ENCODE results near the gene RAB31. TPM values are rescaled to one million over a fixed set of nuclear protein-coding genes. Genes with fewer than 3 reads are reported as not detected.

The RAB31 gene
- polyA plus RNA-seq, 1 donor (not counting 4 experiments of a cell fraction or from before 2014, with no cell fraction given), result 47.0 TPM

GRCh38 chr18:9871244-9871746 lies 163.2 kb downstream of the RAB31 start:
- H3K4me1 ChIP-seq (ENCODE audit: control insufficient read depth, extremely low read depth, insufficient read depth, low read length), result peaks cover 30% of the 10 kb centered on the region
- no peaks in the 10 kb centered on the region for H4K20me1 ChIP-seq (ENCODE audit: control insufficient read depth, extremely low read depth, insufficient read depth, low read length)
- FAIRE-seq, result no peak
- no peak overlapping the region for H3K9ac ChIP-seq (ENCODE audit: control insufficient read depth, extremely low read depth, insufficient read depth, low read length)
- no peaks in the 10 kb centered on the region for H3K9me1 ChIP-seq (ENCODE audit: control insufficient read depth, extremely low read depth, insufficient read depth, low read length)
- H3K9me3 ChIP-seq (ENCODE audit: control insufficient read depth, low read depth, low read length), result peaks cover under 1% of the 10 kb centered on the region
- no peaks in the 10 kb centered on the region for H3K27me3 ChIP-seq (ENCODE audit: control insufficient read depth, extremely low read depth, insufficient read depth, low read length)
- dilution Hi-C loops (cut with MboI; ENCODE audit: extremely low pct_ligation_motif_present, low sequenced_read_pairs), result no loop called here
- H3K27ac ChIP-seq (ENCODE audit: control insufficient read depth, insufficient read depth, low read length), result no peak overlapping the region
- H3K4me2 ChIP-seq (ENCODE audit: control insufficient read depth, extremely low read depth, insufficient read depth, low read depth, low read length), result no peak overlapping the region
- H2AFZ ChIP-seq (ENCODE audit: control insufficient read depth, low read length), result no peak overlapping the region
- TF ChIP-seq EZH2 (IDR thresholded peaks at IDR 0.05; ENCODE audit: low read length), result no peak
- TF ChIP-seq, protein P1, sequence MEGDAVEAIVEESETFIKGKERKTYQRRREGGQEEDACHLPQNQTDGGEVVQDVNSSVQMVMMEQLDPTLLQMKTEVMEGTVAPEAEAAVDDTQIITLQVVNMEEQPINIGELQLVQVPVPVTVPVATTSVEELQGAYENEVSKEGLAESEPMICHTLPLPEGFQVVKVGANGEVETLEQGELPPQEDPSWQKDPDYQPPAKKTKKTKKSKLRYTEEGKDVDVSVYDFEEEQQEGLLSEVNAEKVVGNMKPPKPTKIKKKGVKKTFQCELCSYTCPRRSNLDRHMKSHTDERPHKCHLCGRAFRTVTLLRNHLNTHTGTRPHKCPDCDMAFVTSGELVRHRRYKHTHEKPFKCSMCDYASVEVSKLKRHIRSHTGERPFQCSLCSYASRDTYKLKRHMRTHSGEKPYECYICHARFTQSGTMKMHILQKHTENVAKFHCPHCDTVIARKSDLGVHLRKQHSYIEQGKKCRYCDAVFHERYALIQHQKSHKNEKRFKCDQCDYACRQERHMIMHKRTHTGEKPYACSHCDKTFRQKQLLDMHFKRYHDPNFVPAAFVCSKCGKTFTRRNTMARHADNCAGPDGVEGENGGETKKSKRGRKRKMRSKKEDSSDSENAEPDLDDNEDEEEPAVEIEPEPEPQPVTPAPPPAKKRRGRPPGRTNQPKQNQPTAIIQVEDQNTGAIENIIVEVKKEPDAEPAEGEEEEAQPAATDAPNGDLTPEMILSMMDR (optimal IDR thresholded peaks at IDR 0.05 in 1 of 3, IDR thresholded peaks at IDR 0.05 in 1 of 3, conservative IDR thresholded peaks at IDR 0.05 in 1 of 3; ENCODE audit: extremely low read depth in 1 of 3, insufficient read depth in 2 of 3, low read length in 3 of 3), result no peak
- H3K4me3 ChIP-seq (ENCODE audit: control insufficient read depth in 2 of 3, extremely low read depth in 1 of 3, insufficient read depth in 2 of 3, low read depth in 1 of 3, low read length in 3 of 3), result no peak overlapping the region
- DNase-seq (ENCODE audit: low read depth, low spot score), result no peak
- no peaks in the 10 kb centered on the region for H3K36me3 ChIP-seq (ENCODE audit: control insufficient read depth in 2 of 2, extremely low read depth in 1 of 2, insufficient read depth in 2 of 2, low read length in 2 of 2)
- H3K79me2 ChIP-seq (ENCODE audit: control insufficient read depth, insufficient read depth, low read length), result no peaks in the 10 kb centered on the region

GRCh38 chr18:9872823-9873222 lies 164.7 kb downstream of the RAB31 start:
- H3K9me3 ChIP-seq (ENCODE audit: control insufficient read depth, low read depth, low read length), result no peaks in the 10 kb centered on the region
- no peaks in the 10 kb centered on the region for H3K9me1 ChIP-seq (ENCODE audit: control insufficient read depth, extremely low read depth, insufficient read depth, low read length)
- dilution Hi-C loops (cut with MboI; ENCODE audit: extremely low pct_ligation_motif_present, low sequenced_read_pairs), result no loop called here
- TF ChIP-seq, protein P1 (optimal IDR thresholded peaks at IDR 0.05 in 1 of 3, IDR thresholded peaks at IDR 0.05 in 1 of 3, conservative IDR thresholded peaks at IDR 0.05 in 1 of 3; ENCODE audit: extremely low read depth in 1 of 3, insufficient read depth in 2 of 3, low read length in 3 of 3), result no peak
- TF ChIP-seq EZH2 (IDR thresholded peaks at IDR 0.05; ENCODE audit: low read length), result no peak
- H3K9ac ChIP-seq (ENCODE audit: control insufficient read depth, extremely low read depth, insufficient read depth, low read length), result no peak overlapping the region
- H2AFZ ChIP-seq (ENCODE audit: control insufficient read depth, low read length), result no peak overlapping the region
- H3K4me2 ChIP-seq (ENCODE audit: control insufficient read depth, extremely low read depth, insufficient read depth, low read depth, low read length), result no peak overlapping the region
- H4K20me1 ChIP-seq (ENCODE audit: control insufficient read depth, extremely low read depth, insufficient read depth, low read length), result no peaks in the 10 kb centered on the region
- H3K27ac ChIP-seq (ENCODE audit: control insufficient read depth, insufficient read depth, low read length), result no peak overlapping the region
- H3K4me3 ChIP-seq (ENCODE audit: control insufficient read depth in 2 of 3, extremely low read depth in 1 of 3, insufficient read depth in 2 of 3, low read depth in 1 of 3, low read length in 3 of 3), result no peak overlapping the region
- no peaks in the 10 kb centered on the region for H3K27me3 ChIP-seq (ENCODE audit: control insufficient read depth, extremely low read depth, insufficient read depth, low read length)
- no peaks in the 10 kb centered on the region for H3K36me3 ChIP-seq (ENCODE audit: control insufficient read depth in 2 of 2, extremely low read depth in 1 of 2, insufficient read depth in 2 of 2, low read length in 2 of 2)
- no peaks in the 10 kb centered on the region for H3K79me2 ChIP-seq (ENCODE audit: control insufficient read depth, insufficient read depth, low read length)
- DNase-seq (ENCODE audit: low read depth, low spot score) (no peak), FAIRE-seq (no peak)
- peaks cover 45% of the 10 kb centered on the region for H3K4me1 ChIP-seq (ENCODE audit: control insufficient read depth, extremely low read depth, insufficient read depth, low read length)

Measured in keratinocyte (primary cell).